HG02840 (cell line): ENCODE measurements around the gene TRIM10.

ENCODE experiments used
- ATAC-seq: cut with Tn5 transposase; IDR thresholded peaks from one replicate; pipeline ENCODE4 v1.9.1; 2021; ENCODE audit warnings: mild to moderate bottlenecking, moderate library complexity, moderate number of reproducible peaks; ENCODE audit not compliant: unreplicated experiment, low FRiP score

Gene TRIM10

GRCh38 chr6:30160785-30161531 is at the start of gene TRIM10:
TRIM10 (minus strand) TSS chr6:30161211; CDS start chr6:30160858, 353 bp downstream.
- ATAC-seq, result no peak

DNA sequence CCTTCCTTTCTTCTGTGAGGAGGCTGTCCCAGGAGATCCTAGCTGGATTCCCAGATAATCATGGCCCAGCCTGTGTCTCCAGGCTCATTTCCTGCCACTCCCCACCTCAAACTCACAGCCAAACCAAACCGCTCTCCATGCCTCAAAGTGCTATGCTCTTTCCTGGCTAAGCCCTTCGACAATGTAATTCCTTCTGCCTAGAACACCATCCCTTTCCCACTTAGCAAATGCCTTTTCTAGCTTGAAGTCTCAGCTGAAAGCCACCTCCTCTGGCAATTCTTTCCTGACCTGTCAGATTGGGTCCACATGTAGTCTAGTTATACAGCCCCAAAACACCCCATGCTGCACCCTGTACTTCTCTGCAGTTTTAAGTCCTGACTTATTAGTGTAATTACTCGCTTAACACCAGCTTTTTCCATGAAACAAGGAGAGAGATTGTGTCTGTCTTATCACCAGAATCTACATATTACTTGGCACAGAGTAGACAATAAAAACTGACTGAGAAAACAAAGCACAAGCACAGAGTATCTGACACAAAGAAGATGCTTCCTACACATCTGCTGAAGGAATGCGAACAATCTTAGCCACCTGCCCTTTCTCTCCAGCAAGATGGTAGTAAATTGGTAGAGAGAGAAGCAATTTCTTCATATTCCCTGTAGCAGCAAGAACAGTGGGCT is 46.7 kb upstream of the TRIM10 start:
- no peak for ATAC-seq

GRCh38 chr6:30206799-30207618 is 46.0 kb upstream of the TRIM10 start:
- no peak for ATAC-seq

GRCh38 chr6:30206152-30206551 is 45.1 kb upstream of the TRIM10 start:
- ATAC-seq, result no peak

- no peak for ATAC-seq
These were observed 43.1 kb upstream of the TRIM10 start for GRCh38 chr6:30204116-30204515.

DNA sequence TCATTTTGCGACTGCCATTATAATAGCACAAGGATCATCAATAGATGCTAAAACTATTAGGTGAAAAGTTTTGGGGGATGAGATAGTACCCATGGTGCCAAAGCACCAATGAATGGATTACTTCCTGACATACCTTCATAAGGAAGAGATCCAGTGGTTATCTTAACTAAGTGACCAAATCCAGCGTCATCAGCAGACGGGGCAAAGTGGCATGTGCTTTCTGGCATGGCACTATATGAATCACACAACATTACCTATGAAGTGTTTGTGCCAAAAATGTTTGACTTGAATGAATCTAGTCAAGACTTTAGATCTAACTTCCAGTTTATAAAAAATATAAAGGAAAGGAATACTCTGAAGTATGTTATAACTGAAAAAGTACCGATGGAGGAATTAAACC is 41.4 kb upstream of the TRIM10 start:
- ATAC-seq, result no peak

GRCh38 chr6:30200551-30201281 is 39.7 kb upstream of the TRIM10 start:
- ATAC-seq, result no peak

GRCh38 chr6:30198166-30199084 is 37.4 kb upstream of the TRIM10 start:
- no peak for ATAC-seq

DNA sequence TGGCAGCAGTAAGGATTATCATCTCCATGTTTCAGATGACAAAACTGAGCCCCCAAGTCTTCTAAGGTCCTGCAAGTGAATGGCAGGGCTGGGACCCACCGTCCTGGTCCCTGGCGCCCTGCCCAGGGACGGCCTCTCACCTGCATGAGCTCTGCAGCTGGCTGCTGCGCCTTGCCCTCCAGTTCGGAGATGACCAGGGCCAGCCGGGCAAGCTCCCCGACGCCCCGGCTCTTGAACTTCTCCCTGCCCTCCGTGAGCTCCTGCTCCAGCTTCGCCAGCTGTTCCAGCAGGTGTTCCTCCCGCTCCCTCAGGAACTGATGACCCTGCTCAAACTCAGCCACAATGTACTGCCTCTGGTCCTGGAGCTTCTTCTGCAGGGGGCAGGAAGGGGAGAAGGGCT is 35.4 kb upstream of the TRIM10 start:
- no peak for ATAC-seq

- ATAC-seq, result no peak
These were observed 34.9 kb upstream of the TRIM10 start for GRCh38 chr6:30195951-30196350.

GRCh38 chr6:30194797-30195690 is 34.0 kb upstream of the TRIM10 start:
- no peak for ATAC-seq

GRCh38 chr6:30192076-30192475 is 31.1 kb upstream of the TRIM10 start:
- no peak for ATAC-seq

DNA sequence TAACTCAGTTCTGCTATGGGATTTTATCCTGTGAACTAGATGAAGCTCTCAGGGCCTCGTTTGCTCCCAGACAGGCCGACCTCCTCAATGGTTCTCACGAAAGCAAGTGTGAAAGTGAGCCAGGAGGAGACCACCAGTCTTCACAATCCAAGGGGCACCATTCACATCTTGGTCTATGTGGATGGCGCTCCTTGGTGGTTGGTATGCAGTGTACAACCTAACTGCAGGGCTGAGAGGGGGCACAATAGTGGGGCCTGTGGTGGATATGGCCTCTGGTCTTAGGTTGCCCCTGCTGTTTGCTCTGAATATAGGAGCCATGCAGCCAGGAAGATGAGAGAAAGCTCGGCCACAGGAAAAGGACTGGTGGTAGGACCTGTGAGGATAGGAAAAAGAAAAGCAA is 27.5 kb upstream of the TRIM10 start:
- no peak for ATAC-seq

DNA sequence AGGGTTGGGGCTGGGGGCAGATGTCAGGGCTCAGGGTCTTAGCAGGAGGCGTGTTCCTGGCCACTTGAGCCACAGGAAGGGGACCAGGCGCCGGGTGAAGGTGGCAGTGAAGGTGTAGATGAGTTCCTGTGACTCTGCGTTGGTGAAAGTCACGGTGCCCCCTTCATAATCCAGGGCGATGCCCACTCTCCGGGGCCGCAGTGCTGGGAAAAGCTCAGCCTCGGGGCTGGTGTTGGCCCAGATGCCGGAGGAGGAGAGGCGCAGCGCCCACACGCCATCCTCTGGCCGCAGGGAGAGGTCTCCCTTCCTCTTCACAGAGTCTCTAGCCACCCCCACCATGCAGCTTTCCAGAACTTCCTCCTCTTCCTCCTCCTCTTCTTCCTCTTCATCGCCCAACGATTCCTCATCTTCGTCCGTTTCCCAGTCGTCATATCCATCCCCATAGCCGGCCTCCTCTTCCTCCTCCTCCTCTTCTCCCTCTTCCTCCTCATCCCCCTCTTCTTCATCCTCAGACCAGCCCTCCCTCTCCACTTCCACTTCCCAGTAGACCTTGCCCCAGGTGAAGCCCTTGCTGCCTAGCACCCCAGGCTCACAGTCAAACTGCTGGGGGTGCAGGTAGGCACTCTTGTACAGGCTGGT is 25.0 kb upstream of the TRIM10 start:
- ATAC-seq, result no peak

GRCh38 chr6:30184417-30185031 is 23.5 kb upstream of the TRIM10 start:
- ATAC-seq, result no peak

DNA sequence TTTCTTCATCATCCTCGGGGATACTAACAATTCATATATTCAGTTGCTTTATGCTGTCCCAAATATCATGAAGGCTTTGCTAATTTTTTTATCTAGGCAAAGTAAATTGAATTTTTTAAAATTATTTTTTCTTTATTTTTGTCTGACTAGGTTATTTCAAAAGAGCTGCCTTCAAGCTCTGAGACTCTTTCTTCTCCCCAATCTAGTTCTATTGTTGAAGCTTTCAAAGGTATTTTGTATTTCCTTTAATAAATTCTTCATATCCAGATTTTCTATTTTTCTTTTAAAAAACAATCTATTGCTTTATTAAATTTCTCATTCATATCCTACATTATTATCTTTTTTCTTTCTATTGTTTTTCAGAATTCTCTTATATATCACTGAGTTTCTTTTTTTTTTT is 19.1 kb upstream of the TRIM10 start:
- ATAC-seq, result no peak

- no peak for ATAC-seq
These were observed 17.8 kb upstream of the TRIM10 start for GRCh38 chr6:30178837-30179236.

GRCh38 chr6:30175765-30176164 is 14.8 kb upstream of the TRIM10 start:
- no peak for ATAC-seq
